HL-60/S4 treated with phorbol 12-myristate 13-acetate at 8.2 ng/mL for 4 days and 3 days (cell line): ENCODE measurements around the gene PSMC5.
"Not testable (repeated sequence)": the region's sequence is repeated elsewhere in the genome, so short reads cannot be mapped to it uniquely, and the experiment has no call there.

ENCODE experiments used
- in situ Hi-C: fragments of 300-500 bp; cut with MboI; formaldehyde crosslinking; loops from 2 replicates; pipeline ENCODE4 v1.15.0; 2022; ENCODE audit warnings: low sequenced_read_pairs

Gene PSMC5

DNA sequence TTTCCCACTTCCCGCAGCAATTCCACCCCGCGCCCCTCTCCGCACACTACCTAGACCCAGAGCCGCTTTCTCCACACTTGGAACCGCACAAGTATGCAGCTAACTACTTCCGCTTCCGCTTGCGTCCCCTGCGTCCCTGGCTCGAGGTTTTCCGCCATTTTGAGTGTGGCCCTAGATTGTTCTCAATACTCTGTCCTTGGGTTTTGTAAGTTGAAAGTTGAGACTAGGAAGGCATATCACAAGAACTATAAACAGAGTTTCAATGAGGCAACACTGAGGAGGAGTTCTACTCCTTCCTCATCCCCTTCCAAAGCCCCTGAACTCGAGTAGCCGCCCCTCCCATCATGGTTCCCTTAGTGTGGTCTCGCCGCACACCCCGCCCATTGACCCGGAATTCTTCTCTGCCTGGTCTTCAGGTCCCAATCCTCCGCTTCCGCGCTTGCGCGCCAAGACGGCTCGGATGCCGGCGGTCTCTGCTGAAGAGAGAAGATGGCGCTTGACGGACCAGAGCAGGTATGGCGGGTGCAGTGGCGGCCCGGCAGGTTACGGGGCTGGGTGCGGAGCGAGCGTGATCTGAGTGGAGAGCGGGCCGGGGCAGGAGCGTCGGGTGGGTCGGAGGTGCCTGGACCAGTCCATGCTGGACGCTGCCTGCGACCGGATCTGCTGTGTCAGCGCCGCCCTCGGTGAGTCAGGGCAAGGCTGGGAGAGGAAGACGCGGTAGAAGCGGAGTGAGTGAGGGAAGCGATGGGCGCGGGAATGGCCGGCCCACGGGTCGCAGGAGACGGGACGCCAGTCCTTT lies at the start of gene PSMC5, which contains the start of gene FTSJ3:
Gene PSMC5, plus strand, starts transcription at position 430 of the 799 bp plus-strand sequence. Its CDS starts 60 bp downstream, at position 490.
Gene FTSJ3, minus strand, starts transcription at position 662 of the 799 bp plus-strand sequence. CDS start 761 bp downstream, outside the sequence.
- in situ Hi-C loops = no loop called here

DNA sequence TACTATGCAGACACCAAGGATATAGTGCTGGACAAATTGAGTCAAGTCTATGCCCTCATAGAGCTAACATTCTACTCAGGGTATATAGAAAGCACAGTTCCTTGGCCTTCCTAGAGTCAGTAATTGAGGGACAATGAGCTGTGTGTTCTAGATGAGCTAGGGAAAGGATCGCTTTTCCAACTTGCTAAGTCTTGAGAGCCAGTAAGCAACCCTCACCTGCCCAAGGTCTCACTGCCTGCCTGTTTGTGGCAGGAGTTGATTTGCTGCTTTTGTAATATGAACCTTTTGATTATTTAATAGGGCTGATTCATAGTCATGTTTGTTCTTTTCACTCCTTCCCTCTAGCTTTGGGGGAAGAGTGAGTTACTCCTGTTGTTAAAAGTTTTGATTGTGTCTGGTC lies 46.7 kb upstream of the PSMC5 start:
- in situ Hi-C loops = no loop called here

- in situ Hi-C loops = no loop called here
Observed at GRCh38 chr17:63780928-63781327, 46.3 kb upstream of the PSMC5 start.

- in situ Hi-C loops = no loop called here
Observed at GRCh38 chr17:63783522-63783921, 43.7 kb upstream of the PSMC5 start.

- in situ Hi-C loops = no loop called here
Observed at GRCh38 chr17:63785556-63785955, 41.7 kb upstream of the PSMC5 start.

- in situ Hi-C loops = no loop called here
Observed at GRCh38 chr17:63786117-63786516, 41.1 kb upstream of the PSMC5 start.

GRCh38 chr17:63786971-63787711 lies 40.1 kb upstream of the PSMC5 start:
- in situ Hi-C loops = no loop called here

GRCh38 chr17:63790057-63790456 lies 37.2 kb upstream of the PSMC5 start:
- in situ Hi-C loops = no loop called here

DNA sequence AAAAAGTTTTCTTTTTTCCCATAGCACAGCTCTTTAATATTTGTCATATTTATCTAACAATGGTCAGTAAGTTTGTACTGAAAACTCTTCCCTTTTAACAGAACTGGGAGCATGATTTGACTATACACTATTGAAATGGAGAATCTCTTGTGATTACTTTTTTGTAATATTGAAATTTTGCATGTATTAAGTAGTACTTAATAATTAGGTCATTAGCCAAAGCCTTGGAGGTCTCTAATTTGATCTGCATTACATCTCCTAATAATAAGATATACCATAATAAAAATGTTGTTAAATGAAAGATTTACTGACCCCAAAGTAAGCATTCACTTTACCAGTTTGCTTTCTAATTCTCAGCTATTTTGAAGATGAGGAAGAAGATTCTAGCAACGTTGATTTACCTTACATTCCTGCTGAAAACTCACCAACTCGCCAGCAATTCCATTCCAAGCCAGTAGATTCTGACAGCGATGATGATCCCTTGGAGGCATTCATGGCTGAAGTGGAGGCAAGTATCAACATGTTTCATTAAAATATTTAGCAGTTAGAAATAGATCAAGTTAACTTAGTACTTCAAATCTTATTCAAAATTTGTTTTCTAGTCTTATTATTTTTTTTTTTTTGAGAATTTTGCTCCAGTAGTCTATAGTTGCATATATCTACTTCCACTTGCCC lies 35.0 kb upstream of the PSMC5 start:
- in situ Hi-C loops = no loop called here

DNA sequence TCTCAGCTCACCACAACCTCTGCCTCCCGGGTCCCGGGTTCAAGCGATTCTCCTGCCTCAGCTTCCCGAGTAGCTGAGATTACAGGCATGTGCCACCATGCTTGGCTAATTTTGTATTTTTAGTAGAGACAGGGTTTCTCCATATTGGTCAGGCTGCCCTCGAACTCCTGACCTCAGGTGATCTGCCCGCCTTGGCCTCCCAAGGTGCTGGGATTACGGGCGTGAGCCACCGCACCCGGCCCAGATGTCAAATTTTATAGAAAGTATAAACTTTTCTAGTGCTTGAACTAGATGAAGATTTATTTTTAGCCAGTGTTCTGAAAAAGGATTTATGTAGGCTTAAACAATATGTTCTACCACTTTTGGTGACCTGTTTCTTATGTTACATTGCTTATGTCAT lies 30.9 kb upstream of the PSMC5 start:
- in situ Hi-C loops = not testable (repeated sequence)

- in situ Hi-C loops = no loop called here
Observed at GRCh38 chr17:63798572-63799106, 28.6 kb upstream of the PSMC5 start.

GRCh38 chr17:63800783-63801182 lies 26.4 kb upstream of the PSMC5 start:
- in situ Hi-C loops = no loop called here

GRCh38 chr17:63804328-63804727 lies 22.9 kb upstream of the PSMC5 start:
- in situ Hi-C loops = no loop called here

- in situ Hi-C loops = no loop called here
Observed at GRCh38 chr17:63805591-63805990, 21.6 kb upstream of the PSMC5 start.

- in situ Hi-C loops = no loop called here
Observed at GRCh38 chr17:63809970-63810369, 17.3 kb upstream of the PSMC5 start.

DNA sequence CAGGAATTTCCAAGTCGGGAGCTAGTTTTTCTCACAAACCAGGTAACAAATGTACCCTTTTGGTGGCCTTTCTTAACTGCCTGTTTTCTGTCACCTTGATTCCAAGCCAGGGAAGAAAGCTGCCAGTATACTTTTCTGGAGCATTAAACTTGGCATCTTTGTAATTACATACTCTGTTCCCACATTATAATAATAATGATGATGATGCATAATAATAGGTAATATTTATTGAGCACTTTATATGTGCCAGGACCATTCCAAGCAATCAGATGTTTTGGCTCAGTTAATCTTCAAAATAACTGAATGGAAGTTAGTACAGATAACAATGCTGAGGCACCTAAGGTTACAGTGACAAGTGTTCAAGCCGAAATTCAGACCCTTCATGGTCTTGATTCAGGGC lies 11.1 kb upstream of the PSMC5 start:
- in situ Hi-C loops = no loop called here

DNA sequence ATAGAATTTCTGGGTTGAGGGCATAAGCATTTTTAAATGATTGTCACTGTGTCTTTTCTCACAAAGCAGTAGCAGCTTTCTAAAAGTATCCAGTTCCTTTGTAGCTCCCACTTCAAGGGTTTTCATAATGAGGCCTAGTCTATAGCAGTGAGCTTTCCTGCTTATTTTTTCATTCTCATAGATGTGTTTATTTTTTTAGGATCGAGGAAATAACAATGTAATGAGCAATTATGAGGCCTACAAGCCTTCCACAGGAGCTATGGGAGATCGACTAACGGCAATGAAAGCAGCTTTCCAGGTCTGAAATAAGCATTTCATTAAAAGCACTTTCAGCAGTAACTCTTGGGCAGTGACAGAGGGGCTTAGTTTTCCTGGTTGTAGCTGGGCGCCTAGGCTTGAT lies 10.6 kb upstream of the PSMC5 start:
- in situ Hi-C loops = no loop called here

DNA sequence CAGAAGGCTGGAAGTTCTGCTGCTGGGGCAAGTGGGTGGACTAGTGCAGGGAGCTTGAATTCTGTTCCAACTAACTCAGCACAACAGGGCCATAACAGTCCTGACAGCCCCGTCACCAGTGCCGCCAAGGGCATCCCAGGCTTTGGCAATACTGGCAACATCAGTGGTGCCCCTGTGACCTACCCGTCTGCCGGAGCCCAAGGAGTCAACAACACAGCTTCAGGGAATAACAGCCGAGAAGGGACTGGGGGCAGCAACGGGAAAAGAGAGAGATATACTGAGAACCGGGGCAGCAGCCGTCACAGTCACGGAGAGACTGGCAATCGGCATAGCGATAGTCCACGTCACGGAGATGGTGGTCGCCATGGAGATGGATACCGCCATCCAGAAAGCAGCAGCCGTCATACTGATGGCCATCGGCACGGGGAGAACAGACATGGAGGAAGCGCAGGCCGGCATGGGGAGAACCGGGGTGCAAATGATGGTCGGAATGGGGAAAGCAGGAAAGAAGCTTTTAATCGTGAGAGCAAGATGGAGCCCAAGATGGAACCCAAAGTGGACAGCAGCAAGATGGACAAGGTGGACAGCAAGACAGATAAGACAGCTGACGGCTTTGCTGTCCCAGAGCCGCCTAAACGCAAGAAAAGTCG lies 9.4 kb upstream of the PSMC5 start:
- in situ Hi-C loops = no loop called here

DNA sequence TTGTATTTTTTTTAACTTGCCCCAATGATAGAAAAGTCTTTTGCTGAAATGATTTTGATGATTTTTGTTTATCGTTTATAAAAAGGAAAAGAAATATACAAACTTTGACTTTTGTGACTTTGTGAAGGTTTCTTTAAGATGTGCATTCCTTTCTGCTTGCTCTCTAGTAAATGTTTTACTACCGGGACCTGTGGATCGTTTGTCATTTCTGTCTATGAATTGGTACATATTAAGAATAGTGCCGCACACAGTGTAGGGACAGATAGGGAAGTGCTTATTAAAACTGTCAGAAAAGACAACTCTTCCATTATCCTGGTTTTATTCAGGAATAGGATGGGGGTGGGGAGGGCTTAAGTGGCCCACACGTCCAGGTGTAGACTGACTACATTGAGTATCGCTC lies 8.1 kb upstream of the PSMC5 start:
- in situ Hi-C loops = no loop called here

DNA sequence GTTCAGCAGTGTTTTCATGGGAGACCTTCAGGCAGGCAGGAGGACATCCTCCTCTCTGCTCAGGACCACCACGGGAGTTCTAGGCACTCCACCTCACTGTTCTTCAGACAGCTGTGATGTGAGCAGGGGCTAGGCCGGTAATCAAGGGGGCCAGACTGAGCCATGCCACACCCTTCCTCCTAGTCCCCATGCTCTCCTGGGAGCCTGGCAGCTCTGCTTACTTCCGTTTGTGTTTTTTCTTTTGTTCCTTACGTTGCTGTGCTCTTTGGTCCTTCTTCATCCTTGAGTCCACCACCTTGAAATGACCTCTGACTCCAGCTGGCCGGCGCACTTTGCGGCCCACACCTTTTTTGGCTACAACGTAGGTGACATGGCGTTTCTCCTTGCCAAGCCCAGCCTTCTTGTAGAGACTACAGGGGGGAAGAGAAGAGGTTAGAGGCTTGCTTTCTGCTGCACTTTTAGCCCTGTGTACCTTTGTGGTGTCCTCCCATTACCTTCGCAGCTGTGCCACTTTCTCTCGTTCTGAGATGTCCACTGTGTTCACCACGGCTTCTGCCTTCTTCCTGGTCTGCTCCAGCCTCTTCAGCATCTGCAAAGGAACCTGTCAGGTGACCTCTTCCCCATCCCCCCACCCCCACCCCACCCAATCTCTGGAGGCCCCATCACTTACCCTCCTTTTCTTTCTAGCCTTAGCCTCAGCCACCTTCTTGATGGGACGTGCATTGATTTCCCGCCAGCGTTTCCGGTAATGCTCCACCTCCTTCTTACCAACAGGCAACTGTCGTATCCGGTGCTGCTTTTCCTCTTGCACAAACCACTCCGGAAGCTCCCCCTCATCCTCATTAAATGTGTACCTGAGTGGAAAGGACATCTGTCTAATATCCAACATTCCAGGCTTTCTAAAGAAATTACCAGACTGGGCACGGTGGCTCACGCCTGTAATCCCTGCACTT lies 7.4 kb upstream of the PSMC5 start:
- in situ Hi-C loops = no loop called here
